T-helper 2 cell (primary cell): ENCODE data around the gene CRTC1.
"Not testable (repeated sequence)": the region's sequence is repeated elsewhere in the genome, so short reads cannot be mapped to it uniquely, and the experiment has no call there.

Experiments
- DNase-seq, 5 experiments: peaks; one replicate each; pipeline versions ENCODE4 v3.0.0 to v3.0.0-alpha.2; 2012 to 2022

Gene CRTC1

DNA sequence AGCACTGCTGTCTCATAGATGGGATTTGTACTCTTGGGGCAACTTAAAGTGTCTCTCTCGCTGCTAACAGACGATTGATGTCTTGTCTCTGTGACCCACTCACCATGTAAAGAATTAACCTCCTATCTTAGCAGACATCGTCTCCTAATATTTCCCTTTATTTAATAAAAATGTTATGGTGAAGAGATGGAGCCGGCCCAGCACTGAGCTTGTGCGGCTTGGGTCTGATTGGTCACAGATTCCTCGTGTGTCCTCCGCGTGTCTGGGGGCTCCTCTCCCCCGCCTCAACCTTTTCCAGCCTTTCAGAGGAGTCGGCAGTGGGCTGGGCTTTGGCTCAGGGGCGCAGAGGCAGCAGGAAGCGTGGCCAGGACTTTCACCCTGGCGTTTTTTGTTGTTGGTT lies 13.2 kb upstream of the CRTC1 start:
- DNase-seq = no peak

GRCh38 chr19:18671303-18672043 lies 12.0 kb upstream of the CRTC1 start:
- DNase-seq = no peak

- DNase-seq = no peak
Observed at GRCh38 chr19:18672044-18672451, 11.4 kb upstream of the CRTC1 start.

DNA sequence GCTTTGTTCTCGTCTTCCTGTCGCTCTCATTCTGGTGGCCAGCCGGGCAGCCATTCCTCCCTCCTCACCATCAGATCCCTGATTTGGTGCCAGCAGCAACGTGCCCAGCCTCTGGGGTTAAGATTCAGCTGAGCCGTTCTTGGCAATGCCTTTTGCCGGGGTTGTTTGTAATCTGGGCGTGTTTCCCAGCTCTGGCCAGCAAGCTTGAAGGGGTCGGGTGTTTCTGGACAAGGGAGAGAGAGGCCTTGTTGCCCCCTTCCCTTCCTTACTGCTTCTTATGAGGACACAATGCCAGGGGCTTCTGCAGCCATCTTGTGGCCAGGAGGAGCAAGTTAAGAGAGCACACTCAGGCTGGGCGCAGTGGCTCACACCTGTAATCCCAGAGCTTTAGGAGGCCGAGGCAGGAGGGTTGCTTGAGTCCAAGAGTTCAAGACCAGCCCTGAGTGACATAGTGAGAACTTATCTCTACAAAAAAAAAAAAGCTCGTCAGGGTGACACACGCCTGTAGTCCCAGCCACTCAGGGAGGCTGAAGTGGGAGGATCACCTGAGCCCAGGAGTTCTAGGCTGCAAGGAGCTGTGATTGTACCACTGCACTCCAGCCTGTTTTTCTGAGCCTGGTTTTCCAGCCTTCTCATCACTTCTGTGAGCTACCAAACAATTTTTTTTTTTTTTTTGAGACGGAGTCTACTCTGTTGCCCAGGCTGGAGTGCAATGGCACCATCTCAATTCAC lies 10.7 kb upstream of the CRTC1 start:
- no peak for DNase-seq

DNA sequence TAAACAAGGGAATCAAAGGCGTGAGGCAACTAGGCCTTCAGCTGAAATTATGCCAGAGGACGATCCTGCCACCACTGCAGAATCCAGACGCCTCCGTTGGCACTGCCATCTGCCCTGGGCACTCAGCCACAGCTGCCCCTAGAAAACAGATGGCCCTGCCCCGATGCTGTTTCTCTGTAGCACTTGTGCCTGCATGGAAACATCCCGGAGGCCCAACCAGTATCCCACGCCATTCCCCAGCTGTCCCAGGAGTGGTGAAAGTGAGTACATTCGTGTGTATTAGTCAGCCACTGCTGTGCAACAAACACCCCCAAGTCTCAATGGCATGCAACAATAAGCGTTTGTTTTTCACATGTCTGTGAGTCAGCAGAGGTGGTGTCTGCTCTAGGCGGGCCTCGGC lies 8.9 kb upstream of the CRTC1 start:
- no peak for DNase-seq

GRCh38 chr19:18675779-18676178 lies 7.7 kb upstream of the CRTC1 start:
- DNase-seq = peak in 1 of 5 experiments; percentile 22

GRCh38 chr19:18676692-18677091 lies 6.8 kb upstream of the CRTC1 start:
- DNase-seq = no peak

GRCh38 chr19:18677156-18677555 lies 6.3 kb upstream of the CRTC1 start:
- no peak for DNase-seq

DNA sequence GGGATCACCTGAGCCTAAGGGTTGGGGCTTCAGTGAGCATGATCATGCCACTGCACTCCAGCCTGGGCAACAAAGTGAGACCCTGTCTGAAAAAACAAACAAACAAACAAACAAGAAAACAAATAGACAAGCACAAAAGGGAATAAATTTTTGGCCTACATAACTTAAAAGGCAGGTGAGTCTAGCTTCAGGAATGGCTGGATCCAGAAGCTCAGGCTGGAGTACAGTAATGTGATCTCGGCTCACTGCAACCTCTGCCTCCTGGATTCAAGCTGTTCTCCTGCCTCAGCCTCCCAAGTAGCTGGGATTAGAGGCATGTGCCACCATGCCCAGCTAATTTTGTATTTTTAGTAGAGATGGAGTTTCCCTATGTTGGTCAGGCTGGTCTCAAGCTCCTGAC lies 3.3 kb upstream of the CRTC1 start:
- DNase-seq = not testable (repeated sequence)

- DNase-seq = no peak
Observed at GRCh38 chr19:18682807-18683108, 722 bp upstream of the CRTC1 start.

DNA sequence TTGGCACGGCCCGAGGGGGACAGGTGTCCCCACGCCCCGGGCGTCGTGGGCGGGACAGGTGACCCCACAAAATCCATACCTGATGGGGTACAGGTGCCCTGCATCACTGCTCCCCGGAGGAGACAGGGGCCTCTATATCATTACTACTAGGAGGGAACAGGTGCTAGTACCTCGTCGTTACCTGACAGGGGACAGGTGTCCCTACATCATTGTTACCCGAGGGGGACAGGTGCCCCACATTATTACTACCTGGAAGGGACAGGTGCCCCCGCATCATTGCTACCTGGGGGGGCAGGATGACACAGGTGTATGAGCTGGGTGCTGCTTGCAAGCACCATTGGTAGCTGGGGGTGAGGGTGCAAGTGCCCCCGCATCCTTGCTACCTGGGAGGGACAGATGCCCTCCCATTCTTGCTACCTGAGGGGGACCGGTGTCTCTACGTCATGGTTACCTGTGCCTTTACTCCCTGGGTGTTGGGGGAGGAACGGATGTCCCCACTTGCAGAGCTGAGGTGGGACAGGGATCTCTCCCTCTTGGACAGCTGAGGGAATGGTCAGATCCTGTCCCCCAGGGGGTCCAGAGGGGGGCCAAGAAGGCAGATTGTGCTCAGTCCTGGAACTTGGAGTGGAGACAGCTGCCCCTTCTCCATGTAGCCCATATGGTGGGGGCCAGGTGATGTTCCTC lies 620 bp downstream of the CRTC1 start:
- peak in 1 of 5 experiments; percentile 4 for DNase-seq

- no peak for DNase-seq
Observed at GRCh38 chr19:18684642-18684993, 1.1 kb downstream of the CRTC1 start.

- DNase-seq = no peak
Observed at GRCh38 chr19:18685597-18686190, 2.2 kb downstream of the CRTC1 start.

DNA sequence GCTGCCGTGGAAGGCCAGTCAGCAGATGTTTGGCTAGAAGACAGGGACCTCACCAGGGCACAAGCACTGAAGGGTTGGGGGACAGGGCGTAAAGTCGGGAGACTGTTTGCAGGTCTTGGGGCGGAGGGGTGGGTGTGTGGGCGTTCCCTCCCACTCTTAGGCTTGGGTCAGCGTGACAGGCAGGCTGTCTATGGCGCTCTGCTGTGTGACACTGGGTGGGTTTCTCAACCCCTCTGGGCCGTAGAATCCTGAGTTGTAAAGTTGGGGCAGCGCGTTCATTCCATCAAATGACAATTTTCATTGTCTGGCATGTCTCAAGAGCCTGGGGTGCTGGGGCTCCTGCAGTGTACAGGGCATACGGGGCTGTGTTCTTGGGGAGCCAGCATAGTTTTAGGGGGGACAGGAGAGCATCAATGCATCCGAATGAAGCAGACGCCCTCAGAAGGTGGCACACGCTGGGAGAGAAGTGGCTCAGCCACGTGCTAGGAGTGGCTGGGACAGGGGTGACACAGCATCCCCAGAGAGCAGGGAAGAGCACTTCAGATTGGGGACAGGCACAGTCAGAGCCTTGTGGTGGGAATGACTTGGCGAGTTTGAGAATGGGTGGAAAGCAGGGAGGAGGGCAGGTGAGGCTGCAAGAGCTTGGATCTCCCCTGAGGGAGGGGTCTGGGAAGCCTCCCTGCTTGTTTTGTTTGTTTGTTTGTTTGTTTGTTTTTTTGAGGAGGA lies 4.4 kb downstream of the CRTC1 start:
- no peak for DNase-seq

DNA sequence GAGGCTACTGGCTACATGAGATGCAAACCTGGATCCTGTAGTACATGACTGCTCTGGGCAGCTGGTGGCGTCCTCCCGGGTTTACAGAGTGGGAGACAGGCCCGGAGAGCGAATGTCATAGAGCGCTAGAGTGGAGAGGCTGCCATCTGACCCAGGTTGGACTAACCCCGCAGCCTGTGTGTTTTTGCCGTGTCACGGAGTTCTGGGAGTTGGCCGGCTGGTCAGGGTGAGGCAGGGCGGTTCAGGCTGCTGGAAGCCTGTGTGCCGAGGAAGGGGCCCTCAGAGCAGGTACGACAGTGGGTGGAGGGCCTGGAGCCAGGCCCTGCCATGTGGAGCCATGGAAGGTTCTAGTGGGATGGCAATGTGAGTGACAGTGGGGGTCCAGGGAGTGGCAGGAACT lies 12.5 kb downstream of the CRTC1 start:
- no peak for DNase-seq

DNA sequence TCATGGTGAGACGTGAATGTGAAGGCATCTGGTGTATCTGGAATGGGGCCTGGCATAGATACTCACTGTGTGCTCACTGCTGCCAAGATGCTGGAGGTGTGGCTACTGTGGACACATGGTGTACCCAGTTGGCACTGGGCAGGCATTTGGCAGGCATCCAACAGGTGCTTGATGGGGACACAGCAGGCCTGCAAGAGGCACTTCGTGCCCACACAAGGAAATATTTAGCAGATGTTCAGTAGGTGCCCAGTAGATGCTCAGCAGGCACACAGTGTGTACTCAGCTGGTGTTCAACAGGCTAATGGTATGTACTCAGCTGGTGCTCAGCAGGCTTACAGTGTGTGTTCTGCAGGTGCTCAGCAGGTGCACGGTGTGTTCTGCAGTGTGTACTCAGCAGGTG lies 14.2 kb downstream of the CRTC1 start:
- DNase-seq = no peak

- DNase-seq = no peak
Observed at GRCh38 chr19:18698321-18699167, 15.1 kb downstream of the CRTC1 start.

- DNase-seq = no peak
Observed at GRCh38 chr19:18699403-18700054, 16.0 kb downstream of the CRTC1 start.

DNA sequence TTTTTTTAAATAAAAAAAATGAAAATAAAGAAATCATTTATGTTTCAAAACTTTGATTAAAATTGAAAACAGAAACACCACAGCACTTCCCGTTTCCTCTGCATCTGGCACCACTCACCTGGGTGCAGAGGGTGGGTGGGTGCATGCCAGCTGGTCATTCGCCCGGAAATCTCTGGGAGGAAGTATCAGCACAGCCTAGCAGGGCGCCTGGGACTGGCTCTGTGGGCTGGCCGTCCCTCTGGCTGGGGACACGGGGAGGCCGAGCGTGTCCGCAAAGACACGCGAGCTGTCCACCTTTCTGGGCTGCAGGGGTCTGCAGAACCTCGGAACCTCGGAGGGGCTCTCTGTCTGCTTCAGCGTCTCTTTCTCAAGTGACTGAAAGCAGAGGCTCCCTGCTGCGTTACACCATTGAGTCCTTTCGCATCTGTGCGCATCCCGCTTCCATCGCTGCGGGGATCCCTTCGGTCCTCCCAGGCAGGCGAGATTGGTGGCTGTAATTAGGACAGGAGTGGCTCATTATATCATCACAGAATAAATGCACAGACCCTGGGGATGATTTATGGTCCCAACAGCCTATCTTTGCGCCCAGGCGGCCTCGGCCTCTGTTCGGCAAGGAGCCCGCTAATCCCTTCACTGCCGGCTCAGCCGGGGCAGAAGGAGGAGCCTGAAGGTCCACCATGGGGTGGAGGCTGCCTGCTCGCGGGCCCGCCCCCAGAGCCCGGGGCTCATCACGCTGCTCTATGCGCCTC lies 17.2 kb downstream of the CRTC1 start:
- peak; percentile 49 to 81 (median 55) for DNase-seq

GRCh38 chr19:18701250-18701608 lies 17.7 kb downstream of the CRTC1 start:
- no peak for DNase-seq

GRCh38 chr19:18704054-18704453 lies 20.6 kb downstream of the CRTC1 start:
- DNase-seq = no peak
